Stimulated activated CD4-positive, alpha-beta T cell treated with anti-CD3 and anti-CD28 coated beads, TNF-alpha, amount 100 ng/mL, for 4 hours (primary cell): ENCODE results near the gene DIP2A.
A peak's percentile ranks its signal among the peaks of the same experiment; 100 is the strongest.

ENCODE experiments used
- DNase-seq, 3 experiments: peaks; one replicate each; pipeline ENCODE4 v3.0.0-alpha.2; 2020; ENCODE audit warnings: low read depth in 3 of 3

DIP2A gene

GRCh38 chr21:46537026-46537425, 78.3 kb downstream of the DIP2A start:
- DNase-seq = no peak

- no peak for DNase-seq
These were observed 79.6 kb downstream of the DIP2A start for GRCh38 chr21:46538262-46538661.

- DNase-seq = no peak
These were observed 80.4 kb downstream of the DIP2A start for GRCh38 chr21:46538851-46539666.

GRCh38 chr21:46540087-46540710, 81.5 kb downstream of the DIP2A start:
- no peak for DNase-seq

GRCh38 chr21:46542588-46543124, 84.0 kb downstream of the DIP2A start:
- DNase-seq = no peak

- no peak for DNase-seq
These were observed 84.6 kb downstream of the DIP2A start for GRCh38 chr21:46543306-46543705.

- no peak for DNase-seq
These were observed 85.3 kb downstream of the DIP2A start for GRCh38 chr21:46544003-46544402.

- no peak for DNase-seq
These were observed 86.1 kb downstream of the DIP2A start for GRCh38 chr21:46544824-46545223.

- no peak for DNase-seq
These were observed 86.7 kb downstream of the DIP2A start for GRCh38 chr21:46545363-46545762.

GRCh38 chr21:46545911-46546310, 87.2 kb downstream of the DIP2A start:
- DNase-seq = no peak

- no peak for DNase-seq
These were observed 88.1 kb downstream of the DIP2A start for GRCh38 chr21:46546799-46547198.

- no peak for DNase-seq
These were observed 91.0 kb downstream of the DIP2A start for GRCh38 chr21:46549650-46550049.

- peak in 1 of 3 experiments; percentile 14 for DNase-seq
These were observed 91.6 kb downstream of the DIP2A start for GRCh38 chr21:46550116-46550941.

- DNase-seq = peak in 1 of 3 experiments; percentile 16
These were observed 93.0 kb downstream of the DIP2A start for GRCh38 chr21:46551636-46552241.

- DNase-seq = no peak
These were observed 93.6 kb downstream of the DIP2A start for GRCh38 chr21:46552274-46552673.

- no peak for DNase-seq
These were observed 94.2 kb downstream of the DIP2A start for GRCh38 chr21:46552865-46553379.

- no peak for DNase-seq
These were observed 95.3 kb downstream of the DIP2A start for GRCh38 chr21:46553993-46554392.

- no peak for DNase-seq
These were observed 95.9 kb downstream of the DIP2A start for GRCh38 chr21:46554431-46555224.

- DNase-seq = no peak
These were observed 96.5 kb downstream of the DIP2A start for GRCh38 chr21:46555225-46555617.

- DNase-seq = no peak
These were observed 97.0 kb downstream of the DIP2A start for GRCh38 chr21:46555678-46556077.

GRCh38 chr21:46556802-46557201, 98.1 kb downstream of the DIP2A start:
- no peak for DNase-seq
